ENCODE data around the gene USP30.

- no peak for TF ChIP-seq CTCF (IDR thresholded peaks at IDR 0.05)
- no peak for TF ChIP-seq POLR2A (IDR thresholded peaks at IDR 0.05)
Observed at GRCh38 chr12:109120095-109120494, 67.7 kb downstream of the USP30 start.

Measured in testis (tissue), 2 donors.